Measurements from ENCODE around the gene MRAS.

MRAS gene

DNA sequence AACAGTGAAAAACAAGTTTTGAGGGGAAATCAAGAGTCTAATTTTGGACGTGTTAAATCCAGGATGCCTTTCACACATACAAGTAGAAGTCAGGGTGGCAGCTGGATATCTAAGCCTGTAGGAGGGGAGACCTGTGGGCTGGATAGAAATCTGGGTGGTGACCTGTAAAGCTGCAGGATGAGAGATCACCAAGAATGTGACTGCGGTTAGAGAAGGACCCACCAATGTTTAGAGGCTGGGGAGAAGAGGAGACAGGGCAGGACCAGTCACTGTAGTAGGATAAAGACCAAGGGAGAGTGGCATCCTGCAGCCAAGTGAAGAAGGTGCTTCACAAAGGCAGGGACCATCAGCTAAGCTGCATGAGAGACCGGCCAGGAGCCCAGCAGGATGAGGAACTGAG lies 36.2 kb downstream of the MRAS start:
- no peak overlapping the region for H3K4me3 ChIP-seq (ENCODE audit: low read depth, low read length)
- no peak for DNase-seq (ENCODE audit: low read depth)
- TF ChIP-seq, protein P1, sequence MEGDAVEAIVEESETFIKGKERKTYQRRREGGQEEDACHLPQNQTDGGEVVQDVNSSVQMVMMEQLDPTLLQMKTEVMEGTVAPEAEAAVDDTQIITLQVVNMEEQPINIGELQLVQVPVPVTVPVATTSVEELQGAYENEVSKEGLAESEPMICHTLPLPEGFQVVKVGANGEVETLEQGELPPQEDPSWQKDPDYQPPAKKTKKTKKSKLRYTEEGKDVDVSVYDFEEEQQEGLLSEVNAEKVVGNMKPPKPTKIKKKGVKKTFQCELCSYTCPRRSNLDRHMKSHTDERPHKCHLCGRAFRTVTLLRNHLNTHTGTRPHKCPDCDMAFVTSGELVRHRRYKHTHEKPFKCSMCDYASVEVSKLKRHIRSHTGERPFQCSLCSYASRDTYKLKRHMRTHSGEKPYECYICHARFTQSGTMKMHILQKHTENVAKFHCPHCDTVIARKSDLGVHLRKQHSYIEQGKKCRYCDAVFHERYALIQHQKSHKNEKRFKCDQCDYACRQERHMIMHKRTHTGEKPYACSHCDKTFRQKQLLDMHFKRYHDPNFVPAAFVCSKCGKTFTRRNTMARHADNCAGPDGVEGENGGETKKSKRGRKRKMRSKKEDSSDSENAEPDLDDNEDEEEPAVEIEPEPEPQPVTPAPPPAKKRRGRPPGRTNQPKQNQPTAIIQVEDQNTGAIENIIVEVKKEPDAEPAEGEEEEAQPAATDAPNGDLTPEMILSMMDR (IDR thresholded peaks at IDR 0.05; ENCODE audit: low read depth, low read length, missing control alignments) = no peak

DNA sequence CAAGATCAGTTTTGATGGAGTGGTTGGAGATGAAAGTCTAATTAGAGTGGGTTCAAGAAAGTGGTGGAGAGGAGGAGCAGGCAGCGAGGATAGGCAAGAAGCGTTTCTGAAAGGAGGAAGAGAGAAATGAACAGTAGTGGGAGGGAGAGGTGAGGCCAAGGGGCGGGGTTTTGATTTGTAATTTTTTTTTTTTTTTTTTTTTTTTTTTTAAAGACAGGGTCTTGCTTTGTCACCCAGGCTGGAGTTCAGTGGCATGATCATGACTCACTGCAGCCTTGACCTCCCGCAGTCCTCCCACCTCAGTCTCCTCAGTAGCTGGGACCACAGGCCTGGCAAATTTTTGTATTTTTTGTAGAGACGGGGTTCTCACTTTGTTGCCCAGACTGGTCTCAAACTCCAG lies 36.6 kb downstream of the MRAS start:
- no peak for DNase-seq (ENCODE audit: low read depth)
- TF ChIP-seq, protein P1 (IDR thresholded peaks at IDR 0.05; ENCODE audit: low read depth, low read length, missing control alignments) = no peak
- H3K4me3 ChIP-seq (ENCODE audit: low read depth, low read length) = no peak overlapping the region

DNA sequence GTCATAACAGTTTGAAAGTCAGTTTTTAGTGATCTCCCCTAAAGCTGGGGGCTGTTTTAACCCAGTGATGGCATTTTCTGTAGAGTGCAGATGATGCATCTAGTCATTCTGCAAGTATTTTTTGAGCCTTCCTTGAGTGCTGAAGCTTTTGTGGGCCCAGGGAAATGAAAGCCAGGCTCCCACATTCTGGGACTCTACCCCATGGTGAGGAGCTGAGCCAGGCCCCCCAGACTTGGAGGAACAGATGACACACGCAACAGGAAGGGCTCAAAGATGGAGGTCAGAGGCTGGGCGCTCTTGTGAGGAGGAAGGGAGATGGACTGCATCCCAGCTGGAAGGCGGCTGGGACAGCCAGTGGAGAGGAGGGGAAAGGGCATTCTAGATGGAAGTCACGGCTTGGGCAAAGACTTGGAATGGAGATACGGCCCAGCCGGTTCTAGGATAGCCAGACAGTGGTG lies 40.8 kb downstream of the MRAS start:
- H3K4me3 ChIP-seq (ENCODE audit: low read depth, low read length) = no peak overlapping the region
- TF ChIP-seq, protein P1 (IDR thresholded peaks at IDR 0.05; ENCODE audit: low read depth, low read length, missing control alignments) = no peak
- DNase-seq (ENCODE audit: low read depth) = no peak

DNA sequence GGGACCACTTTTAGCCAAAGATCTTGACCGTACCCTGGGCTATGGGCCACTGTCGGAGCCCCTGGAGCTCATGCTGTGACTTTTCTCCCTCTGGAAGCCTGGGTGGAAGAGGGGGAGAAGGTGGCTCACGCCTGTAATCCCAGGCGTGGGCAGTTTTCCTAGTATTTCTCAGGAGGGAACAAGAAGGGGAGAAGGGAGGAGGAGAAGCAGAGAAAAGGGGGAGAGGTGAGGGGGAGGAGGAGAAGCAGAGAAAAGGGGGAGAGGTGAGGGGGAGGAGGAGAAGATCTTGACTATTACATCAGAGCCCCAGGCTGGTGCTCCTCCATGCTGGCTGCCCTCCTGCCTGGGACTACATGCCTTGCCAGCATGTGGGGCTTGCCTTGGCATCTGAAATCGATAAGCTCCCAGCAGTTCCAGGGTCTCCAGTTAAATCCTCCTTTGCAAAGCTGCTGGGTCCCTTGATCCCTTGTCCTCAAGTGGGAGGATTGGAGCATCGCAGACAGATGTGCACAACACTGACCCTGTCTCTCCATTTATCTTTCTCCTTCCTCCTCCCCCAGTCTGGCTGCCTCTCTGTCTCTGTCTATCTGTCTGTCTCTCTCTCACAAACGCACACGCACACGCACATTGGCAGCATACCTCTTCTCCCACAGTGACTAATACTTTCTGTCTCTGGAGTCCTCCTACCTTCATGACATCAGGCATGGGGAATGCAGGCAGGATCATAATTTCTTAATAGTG lies 41.6 kb downstream of the MRAS start:
- no peak for DNase-seq (ENCODE audit: low read depth)
- H3K4me3 ChIP-seq (ENCODE audit: low read depth, low read length) = no peak overlapping the region
- TF ChIP-seq, protein P1 (IDR thresholded peaks at IDR 0.05; ENCODE audit: low read depth, low read length, missing control alignments) = no peak

DNA sequence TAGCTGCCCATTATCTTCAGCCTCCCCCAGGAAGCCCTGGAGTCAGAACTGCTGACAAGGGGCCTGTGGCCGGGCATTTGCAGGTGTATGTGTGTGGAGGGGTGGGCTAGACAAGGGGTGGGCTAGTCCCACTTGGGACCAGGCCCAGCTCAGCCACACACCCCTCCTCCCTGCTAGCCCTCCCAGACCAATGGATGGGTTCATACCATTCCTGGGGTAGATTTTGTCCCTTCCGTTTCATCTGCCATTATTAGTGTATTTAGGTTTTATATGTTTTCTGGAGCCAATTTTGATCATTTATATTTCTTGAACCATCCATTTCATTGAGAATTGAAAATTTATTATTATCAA lies 42.2 kb downstream of the MRAS start:
- TF ChIP-seq, protein P1 (IDR thresholded peaks at IDR 0.05; ENCODE audit: low read depth, low read length, missing control alignments) = no peak
- no peak overlapping the region for H3K4me3 ChIP-seq (ENCODE audit: low read depth, low read length)
- no peak for DNase-seq (ENCODE audit: low read depth)

DNA sequence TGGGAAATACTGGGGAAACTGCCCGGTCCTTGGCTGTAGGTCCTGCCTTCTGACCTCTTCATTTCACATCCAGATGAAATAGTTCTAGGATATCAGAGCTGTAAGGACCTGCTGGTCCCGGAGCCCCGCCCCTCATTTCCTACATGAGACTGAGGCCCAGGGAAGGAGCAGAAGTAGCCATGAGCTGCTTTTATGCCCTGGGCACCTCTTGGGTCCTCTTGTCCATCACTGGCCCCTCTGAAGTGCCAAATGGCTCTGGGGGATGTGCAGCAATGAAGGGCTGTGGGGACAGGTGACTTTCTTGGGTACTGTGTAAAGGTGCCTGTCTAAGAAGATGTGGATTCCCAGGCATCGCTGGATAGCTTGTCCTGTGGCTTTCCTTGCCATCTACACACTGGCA lies 45.8 kb downstream of the MRAS start:
- H3K4me3 ChIP-seq (ENCODE audit: low read depth, low read length) = no peak overlapping the region
- DNase-seq (ENCODE audit: low read depth) = no peak
- TF ChIP-seq, protein P1 (IDR thresholded peaks at IDR 0.05; ENCODE audit: low read depth, low read length, missing control alignments) = no peak

DNA sequence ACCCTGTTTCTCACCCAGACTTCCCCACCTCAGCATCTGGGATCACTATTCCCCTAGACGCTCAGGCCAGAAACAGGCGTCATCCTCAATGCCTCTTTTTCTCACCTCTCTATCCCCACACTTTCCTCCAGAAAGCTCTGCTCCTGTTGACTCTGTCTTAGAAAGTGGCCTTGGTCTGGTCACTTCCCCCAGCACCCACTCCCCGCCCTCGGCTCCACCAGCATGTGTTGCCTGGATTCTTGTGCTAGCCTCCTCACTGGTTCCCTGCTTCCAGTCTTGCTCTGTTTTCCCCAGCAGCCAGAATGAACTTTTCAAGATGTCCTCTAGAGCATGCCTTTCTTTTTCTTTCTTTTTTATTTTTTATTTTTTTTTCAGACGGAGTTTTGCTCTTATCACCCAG lies 46.3 kb downstream of the MRAS start:
- no peak for DNase-seq (ENCODE audit: low read depth)
- TF ChIP-seq, protein P1 (IDR thresholded peaks at IDR 0.05; ENCODE audit: low read depth, low read length, missing control alignments) = no peak
- H3K4me3 ChIP-seq (ENCODE audit: low read depth, low read length) = no peak overlapping the region
